DLD1 (cell line): ENCODE measurements around the gene FAM24A.

Experiments used
- in situ Hi-C: cut with HindIII; loops from 2 replicates; pipeline ENCODE4 v1.10.0; 2017; ENCODE audit warnings: low sequenced_read_pairs

The FAM24A gene

DNA sequence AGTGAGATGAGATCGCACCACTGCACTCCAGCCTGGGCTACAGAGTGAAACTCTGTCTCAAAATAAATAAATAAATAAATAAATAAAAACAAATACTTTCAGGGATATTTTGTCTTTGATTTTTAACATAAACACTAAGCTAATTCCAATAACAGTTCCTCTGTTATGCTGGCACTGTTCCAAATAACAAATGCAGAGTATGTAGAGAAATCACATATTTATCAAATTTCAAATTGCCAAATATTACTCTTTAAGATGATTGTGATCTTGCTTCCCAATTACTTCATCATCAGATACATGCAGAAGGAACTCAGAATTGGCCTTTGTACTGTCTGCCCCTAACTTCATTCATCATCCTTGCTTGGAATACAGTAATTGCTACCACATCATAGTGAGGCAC, 19.7 kb downstream of the FAM24A start:
- in situ Hi-C loops = no loop called here

DNA sequence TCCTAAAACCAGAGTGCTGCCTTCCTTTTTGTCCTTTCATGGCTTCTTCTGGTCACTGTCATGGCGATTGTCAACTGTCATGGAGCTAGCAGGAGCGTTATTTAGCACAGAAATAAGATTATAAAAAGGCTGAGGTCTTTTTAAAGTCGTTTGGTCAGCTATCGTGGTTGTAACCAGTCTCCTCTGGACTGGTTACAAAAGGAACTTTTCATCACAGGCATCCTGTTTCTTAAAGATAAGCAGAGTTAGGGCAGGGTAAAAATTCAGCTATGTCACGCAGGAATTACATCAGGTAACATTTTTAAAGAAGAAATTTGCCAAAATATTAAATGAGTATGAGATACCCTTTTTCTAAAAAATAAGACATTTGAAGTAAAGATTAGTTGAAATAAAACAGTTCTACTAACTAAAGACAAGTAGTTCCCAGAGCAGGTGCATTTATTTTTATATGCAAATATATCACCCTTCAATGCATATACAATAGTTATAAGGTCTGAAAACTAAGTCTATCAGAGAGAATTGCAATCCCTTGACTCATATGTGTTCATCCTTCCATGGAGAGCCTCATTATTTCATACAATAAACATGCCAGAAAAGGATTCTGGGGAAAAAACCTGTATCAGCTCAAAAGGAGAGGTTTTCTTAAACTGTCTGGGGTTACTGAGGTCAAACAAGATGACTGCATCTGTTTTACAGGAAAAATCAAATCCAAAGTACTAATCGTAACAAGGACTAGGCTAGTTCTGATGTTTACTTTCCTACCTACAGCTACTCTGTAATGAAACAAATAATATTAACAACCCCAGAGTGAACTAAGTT, 20.9 kb downstream of the FAM24A start:
- in situ Hi-C loops = no loop called here

DNA sequence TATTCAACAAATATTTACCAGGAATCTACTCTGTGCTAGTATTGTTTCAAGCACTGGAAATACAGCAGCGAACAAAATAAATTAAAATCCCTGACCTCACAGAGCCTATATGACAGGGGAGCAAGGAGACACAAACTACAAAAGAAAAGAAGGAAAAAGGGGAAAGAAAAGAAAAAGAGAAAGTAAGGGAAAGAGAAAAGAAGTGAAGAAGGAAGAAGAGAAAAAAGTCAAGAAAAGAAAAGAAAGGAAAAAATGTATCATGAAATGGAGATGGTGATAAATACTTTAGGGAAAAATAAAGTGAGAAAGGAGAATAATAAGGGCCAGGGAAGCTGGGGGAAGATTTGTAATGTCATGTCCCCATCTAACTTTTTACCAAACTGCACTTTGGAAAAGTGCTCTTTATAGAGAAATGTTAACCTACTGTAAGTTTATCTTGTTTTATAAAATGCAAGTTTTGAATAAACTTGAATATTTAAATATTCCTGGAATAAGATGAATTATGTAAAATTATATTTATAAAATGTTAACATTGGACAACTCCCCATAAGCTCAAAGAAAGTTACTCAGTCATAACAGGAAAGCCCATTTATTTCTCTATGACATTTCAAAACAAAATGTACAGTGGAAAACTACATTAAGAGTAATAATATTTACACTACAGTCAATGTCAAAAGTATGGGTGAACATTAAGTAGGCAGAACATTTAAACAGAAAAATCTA, 28.9 kb downstream of the FAM24A start:
- in situ Hi-C loops = no loop called here

DNA sequence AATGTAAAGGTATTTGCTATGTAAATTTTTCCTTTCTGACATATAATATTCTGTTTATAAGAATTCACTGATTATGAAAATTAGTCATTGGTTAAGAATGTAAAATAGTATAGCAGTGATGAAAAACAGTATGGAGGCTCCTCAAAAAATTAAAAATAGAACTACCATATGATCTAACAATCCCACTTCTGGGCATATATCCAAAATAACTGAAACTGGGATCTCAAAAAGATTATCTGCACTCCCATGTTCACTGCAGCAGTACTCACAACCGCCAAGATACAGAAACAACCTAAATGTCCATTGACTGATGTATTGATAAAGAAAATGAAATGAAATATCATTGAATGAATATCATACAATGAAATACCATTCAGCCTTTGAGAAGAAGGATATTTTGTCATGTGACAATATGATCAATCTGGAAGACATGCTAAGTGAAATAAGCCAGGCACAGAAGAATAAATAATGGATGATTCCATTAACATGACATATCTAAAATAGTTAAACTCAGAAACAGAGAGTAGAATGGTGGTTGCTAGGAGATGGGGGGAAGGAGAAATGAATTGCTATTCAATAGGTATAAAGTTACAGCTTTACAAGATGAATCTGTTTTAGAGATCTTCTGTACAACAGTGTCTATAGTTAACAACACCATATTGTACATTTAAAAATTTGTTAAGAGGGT, 29.6 kb downstream of the FAM24A start:
- in situ Hi-C loops = no loop called here

DNA sequence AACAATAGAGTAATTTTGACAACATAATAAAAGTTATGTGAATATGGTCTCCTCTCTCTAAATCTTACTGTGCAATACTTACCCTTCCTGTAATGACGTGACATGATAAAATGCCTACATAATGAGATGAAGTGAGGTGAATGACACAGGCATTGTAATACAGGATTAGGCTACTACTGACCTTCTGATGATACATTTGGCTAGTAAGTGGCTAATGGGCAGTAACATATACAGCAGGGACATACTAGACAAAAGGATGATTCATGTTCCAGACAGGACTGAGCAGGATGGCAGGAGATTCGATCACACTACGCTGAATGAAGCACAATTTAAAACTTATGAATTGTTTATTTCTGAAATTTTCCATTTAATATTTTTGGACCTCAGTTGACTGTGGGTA, 38.9 kb downstream of the FAM24A start:
- in situ Hi-C loops = no loop called here

DNA sequence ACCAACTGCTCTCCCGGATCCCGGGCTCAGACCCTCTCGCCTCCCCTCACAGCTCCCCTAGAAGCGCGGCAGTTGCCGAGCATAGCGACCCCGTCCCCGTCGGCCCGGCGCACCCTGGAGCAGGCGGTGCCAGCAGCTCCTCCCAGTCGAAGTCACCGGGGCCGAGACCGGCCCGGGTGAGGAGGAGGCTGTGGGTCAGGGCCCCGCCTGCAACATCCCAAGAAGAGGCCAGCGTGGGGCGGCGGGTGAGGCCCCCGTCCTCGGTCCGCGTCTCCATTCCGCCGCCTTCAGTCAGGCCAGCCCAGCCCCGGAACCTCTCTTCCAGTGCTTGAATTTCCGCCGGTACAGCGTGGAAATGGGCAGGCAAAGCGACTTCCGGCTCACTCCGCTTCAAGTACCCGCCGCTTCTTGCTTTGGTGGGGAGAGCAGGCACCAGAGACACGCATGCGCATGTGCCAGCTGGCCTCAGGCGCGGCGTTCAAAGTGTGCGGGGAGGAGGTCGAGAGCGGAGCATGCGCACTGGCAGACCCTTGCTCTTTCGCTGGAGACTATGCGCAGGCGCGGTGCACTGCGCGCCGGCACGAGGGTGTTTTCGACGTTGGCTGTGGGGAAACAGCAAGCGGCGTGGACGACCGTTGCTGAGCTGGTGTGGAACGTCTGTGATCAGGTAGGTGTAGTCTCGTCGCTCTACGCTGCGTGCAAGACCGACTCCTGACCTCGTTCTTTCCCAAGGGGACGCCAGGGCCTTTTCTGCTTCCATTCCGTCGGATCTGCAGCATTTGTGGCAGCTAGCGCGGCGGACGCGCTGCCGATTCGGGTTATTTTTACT, 43.7 kb downstream of the FAM24A start, which contains the start of gene C10orf88:
Gene C10orf88 (minus strand): TSS at position 326 of the 829 bp plus-strand sequence. CDS start 49 bp downstream, at position 277.
- in situ Hi-C loops = no loop called here

DNA sequence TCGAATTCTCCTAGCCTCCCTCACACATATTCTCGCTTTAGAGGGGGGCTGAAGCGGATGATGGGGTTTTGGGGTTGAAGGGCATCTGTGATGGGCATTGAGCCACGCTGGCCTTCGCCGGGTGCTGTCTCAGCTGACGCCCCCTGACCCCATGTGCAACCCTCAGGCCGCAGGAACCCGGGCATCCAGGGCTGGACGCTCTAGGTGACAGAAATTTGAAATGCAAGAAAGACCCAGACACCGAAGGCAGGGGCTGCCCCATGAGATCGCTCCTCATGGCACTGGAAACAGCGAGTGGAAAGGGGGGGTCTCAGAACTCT, 44.3 kb downstream of the FAM24A start:
- in situ Hi-C loops = no loop called here

DNA sequence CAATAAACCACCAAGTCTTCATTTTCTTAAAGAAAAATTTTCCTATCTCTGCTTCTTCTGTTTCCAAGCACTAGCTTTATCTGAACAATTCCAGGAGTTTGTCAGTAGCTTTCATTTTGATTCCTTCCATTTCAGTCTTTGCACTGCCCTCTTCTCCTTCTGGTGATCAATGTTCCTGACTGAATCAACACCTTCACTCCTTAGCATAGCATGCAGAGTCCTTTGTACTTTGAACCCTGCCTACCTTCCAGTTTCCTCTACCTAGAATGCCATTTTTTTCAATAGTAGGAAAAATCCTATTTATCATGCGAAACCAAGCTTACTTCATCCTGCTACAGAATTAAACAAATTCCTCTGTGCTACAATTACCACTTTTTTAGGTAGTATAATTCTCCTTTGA, 45.5 kb downstream of the FAM24A start:
- in situ Hi-C loops = no loop called here

DNA sequence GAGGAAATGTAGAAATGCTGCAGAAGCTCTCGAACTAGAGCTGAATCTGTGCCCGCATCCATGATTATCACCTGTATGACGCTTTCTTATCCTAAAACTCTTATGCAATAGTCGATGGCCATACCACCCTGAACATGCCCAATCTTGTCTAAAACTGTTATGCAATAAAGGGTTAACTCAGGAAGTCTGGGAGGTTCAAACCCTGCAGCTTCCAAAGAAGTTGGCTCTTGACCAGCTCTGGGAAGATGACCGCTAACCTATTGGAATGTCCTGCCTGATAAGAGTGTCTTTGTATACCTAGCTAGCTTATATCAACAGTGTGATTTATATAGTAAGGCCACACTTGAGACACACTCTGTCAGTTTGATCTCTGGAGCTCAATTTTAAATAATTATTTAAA, 47.1 kb downstream of the FAM24A start:
- in situ Hi-C loops = no loop called here

DNA sequence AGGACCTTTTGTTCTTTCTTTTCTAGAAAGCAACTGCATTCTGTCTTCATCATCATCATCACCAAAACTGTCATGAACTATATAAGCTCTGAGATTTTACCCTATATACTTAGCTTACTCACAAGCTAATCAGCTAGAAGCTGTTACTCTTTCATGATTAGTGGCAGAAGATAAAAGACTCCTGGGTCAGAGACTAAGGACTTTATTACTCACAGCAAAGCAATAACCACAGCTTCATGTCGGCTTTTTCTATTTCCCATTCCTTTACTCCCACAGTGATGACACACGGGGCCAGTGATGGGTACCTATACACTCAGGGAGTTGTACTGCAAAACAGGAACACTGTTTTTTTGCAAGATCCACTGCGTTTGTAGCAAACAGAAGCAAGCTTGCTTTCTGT, 52.0 kb downstream of the FAM24A start:
- in situ Hi-C loops = no loop called here
